Measurements from ENCODE around the gene ZNF624.

GRCh38 chr17:16583781-16584180 lies 69.9 kb downstream of the ZNF624 start:
- TF ChIP-seq CTCF (IDR thresholded peaks at IDR 0.05; ENCODE audit: insufficient read depth, low read length, poor library complexity, severe bottlenecking): no peak
- TF ChIP-seq EZH2phosphoT487 (conservative IDR thresholded peaks at IDR 0.05; ENCODE audit: low read length): no peak
